Effector memory CD4-positive, alpha-beta T cell (primary cell): ENCODE results near the gene NQO2.

Experiments used
- DNase-seq, 3 donors: peaks; one replicate each; pipeline ENCODE4 v3.0.0-alpha.2; 2020
- H3K27ac ChIP-seq: 2 replicates; pipeline ENCODE4 v1.7.0; 2013; ENCODE audit warnings: mild to moderate bottlenecking, low read length, moderate library complexity; ENCODE audit not compliant: insufficient read depth, poor library complexity, severe bottlenecking
- H3K27me3 ChIP-seq: replicated peaks from 2 replicates; pipeline ENCODE4 v1.7.0; 2013; ENCODE audit warnings: mild to moderate bottlenecking, low read length; ENCODE audit not compliant: insufficient read depth, control insufficient read depth, poor library complexity, severe bottlenecking
- H3K36me3 ChIP-seq: 2 replicates; pipeline ENCODE4 v1.7.0; 2013; ENCODE audit warnings: mild to moderate bottlenecking, low read length, moderate library complexity; ENCODE audit not compliant: control insufficient read depth, insufficient read depth
- H3K4me1 ChIP-seq: 2 replicates; pipeline ENCODE4 v1.7.0; 2013; ENCODE audit warnings: low read length, mild to moderate bottlenecking; ENCODE audit not compliant: control insufficient read depth, insufficient read depth, poor library complexity, severe bottlenecking
- H3K4me3 ChIP-seq: 2 replicates; pipeline ENCODE4 v1.7.0; 2013; ENCODE audit warnings: low read length, low read depth, mild to moderate bottlenecking; ENCODE audit not compliant: insufficient read depth, poor library complexity, severe bottlenecking
- H3K9me3 ChIP-seq: 2 replicates; pipeline ENCODE4 v1.7.0; 2013; ENCODE audit warnings: mild to moderate bottlenecking, low read length, moderate library complexity; ENCODE audit not compliant: control insufficient read depth

Gene NQO2

DNA sequence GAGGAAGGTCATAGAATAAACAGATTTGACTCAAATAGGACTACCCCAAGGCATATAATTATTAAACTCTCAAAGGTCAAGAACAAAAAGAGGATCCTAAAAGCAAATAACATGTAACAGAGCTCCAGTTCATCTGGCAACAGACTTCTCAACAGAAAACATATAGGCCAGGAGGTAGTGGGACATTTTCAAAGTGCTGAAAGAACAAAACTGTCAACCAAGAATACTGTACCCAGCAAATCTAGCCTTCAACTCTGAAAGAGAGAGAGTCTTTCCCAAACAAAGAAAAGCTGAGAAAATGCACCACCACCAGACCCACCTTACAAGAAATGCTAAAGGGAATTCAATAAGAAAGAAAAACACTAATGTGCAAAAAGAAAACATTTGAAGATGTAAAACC, 11.9 kb downstream of the NQO2 start:
- Histone ChIP-seq H3K36me3 (peaks cover 30% of the 10 kb centered on the region), H3K4me3 (no peak overlapping the region), H3K4me1 (no peaks in the 10 kb centered on the region), H3K27ac (no peak overlapping the region), H3K9me3 (peaks cover 10% of the 10 kb centered on the region), H3K27me3 (no peaks in the 10 kb centered on the region)
- DNase-seq = no peak

DNA sequence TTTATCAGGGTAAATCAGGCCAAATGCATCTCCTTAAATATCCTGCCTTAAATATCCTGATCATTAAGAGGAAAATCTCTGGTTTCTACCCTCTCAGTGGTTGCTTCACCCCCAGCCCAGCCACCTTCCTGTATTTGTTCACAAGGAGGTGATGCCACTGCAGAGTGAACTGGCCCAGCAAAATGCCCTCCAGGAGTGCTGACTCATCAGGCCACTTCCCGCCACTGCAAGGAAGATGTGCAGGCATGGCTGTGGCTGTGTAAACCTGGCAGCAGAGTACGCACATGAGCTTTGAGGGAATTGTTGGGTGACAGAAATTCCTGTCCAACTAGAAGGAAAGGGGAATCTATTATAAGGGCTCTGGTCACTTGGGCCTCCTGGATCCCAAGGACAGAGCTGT, 13.8 kb downstream of the NQO2 start:
- no peak overlapping the region for H3K27ac ChIP-seq
- no peak overlapping the region for H3K4me3 ChIP-seq
- peaks cover 10% of the 10 kb centered on the region for H3K9me3 ChIP-seq
- DNase-seq = no peak
- H3K27me3 ChIP-seq = no peaks in the 10 kb centered on the region
- no peaks in the 10 kb centered on the region for H3K4me1 ChIP-seq
- peaks cover 29% of the 10 kb centered on the region for H3K36me3 ChIP-seq

DNA sequence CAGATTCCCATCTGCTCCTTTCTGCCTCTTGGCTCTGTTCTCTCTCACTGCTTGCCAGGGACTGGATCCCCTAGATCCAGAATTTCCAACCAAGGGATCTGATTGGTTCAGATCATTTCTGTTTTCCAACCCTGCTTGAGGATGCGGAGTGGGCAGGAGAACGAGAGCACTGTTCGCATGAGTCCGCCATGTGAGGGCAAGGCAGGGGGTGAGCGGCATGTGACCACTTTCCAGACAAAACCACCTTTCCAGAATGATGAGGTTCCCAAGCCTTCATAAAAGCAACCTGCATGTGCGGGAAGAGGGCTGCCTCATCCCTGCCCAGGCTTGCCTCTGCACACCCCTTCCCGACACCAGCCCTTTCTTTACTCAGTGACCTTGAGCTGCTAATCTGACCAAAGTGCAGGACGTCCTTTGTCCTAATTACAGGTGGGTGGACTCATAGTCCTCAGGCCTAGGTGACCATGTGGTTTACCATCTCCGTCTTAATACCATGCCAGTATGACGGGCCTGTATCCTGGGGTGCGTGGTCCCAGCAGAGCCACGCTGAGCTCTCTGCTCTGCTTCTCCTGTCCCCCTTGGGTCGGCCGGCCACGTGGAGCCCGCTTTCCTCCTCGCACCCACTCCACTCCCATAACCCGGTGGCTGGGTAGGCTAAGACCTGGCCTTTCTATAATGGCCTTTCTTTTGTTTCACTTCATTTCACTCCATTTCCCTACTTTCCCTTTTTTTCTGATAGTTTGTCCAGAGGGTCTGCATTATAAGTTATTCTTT, 14.4 kb downstream of the NQO2 start:
- no peak for DNase-seq
- H3K27me3 ChIP-seq = no peaks in the 10 kb centered on the region
- H3K9me3 ChIP-seq = peaks cover 10% of the 10 kb centered on the region
- H3K36me3 ChIP-seq = peaks cover 29% of the 10 kb centered on the region
- no peak overlapping the region for H3K27ac ChIP-seq
- no peaks in the 10 kb centered on the region for H3K4me1 ChIP-seq
- no peak overlapping the region for H3K4me3 ChIP-seq

DNA sequence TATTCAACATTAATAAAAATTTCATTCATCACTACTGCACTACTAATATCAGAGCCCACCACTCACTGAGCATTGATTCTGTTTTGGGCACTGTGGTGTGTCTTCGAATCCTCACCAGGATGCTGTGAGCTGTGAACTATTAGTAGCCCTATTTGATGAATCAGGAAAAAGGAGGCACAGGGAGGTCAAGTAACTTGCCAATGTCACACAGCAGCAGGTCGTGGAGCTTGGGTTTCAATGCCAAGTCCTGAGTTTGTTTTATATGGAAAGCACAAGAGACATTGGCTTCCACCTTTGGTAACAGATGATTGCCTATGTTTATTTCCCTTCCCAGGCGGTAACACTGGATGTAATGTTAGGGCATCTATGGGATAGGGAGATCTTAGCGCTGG, 15.0 kb downstream of the NQO2 start:
- no peak overlapping the region for H3K27ac ChIP-seq
- no peaks in the 10 kb centered on the region for H3K27me3 ChIP-seq
- peaks cover 29% of the 10 kb centered on the region for H3K36me3 ChIP-seq
- no peaks in the 10 kb centered on the region for H3K4me1 ChIP-seq
- H3K4me3 ChIP-seq = no peak overlapping the region
- no peak for DNase-seq
- peaks cover 10% of the 10 kb centered on the region for H3K9me3 ChIP-seq

DNA sequence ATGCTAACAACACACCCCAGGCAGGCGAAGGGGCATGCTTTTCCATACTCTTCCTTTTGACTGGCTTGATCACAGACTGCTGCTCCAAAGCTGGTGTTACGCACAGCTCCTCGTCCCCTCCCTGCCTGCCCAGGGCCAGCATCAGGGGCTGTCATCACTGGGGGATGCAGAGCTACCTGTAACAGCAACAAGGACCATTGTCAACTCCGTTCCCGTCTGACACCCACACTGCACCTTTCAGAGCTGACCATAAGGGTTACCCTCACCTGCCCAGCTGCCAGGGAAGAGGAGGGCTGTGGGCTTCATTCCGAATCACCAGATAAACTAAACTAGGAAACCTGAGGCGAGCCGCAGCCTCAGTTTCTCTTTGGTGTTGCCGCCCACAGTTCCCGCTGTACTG, 15.4 kb downstream of the NQO2 start:
- H3K36me3 ChIP-seq = peaks cover 25% of the 10 kb centered on the region

DNA sequence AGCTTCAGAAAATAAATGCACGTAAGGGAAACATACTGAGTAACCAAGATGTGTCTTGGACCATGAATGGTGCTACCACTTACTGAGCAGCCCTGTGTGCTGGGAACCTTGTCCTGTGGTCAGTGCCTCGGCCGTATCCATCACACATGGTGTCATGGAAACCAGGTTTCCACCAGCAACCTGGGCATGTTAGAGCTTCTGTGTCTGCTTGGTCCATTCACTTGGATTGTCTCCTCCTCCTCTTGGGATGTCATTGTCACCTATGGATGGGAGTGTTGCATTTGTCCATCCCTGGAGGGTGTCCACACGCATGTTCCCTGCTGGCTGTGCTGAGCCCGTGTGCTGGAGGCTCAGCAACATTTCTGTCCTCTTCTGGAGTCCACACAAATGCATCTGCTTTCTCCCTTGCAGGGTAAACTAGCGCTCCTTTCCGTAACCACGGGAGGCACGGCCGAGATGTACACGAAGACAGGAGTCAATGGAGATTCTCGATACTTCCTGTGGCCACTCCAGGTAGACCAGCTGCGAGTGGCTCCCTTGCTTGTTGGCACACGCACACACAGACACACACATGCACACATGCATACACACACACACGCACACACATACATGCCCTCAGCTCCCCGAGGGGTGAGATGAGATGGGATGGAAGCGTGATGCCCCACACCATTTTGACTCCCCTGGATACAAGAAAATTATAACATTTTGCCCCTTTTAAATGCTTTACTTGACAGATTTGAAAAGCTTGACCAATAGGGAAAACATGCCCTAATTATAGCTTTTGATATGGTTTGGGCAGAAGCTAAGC, 17.0 kb downstream of the NQO2 start:
- no peak for DNase-seq
- H3K36me3 ChIP-seq = peaks cover 15% of the 10 kb centered on the region
- peaks cover 4% of the 10 kb centered on the region for H3K9me3 ChIP-seq
- H3K4me3 ChIP-seq = no peak overlapping the region
- H3K4me1 ChIP-seq = no peaks in the 10 kb centered on the region
- H3K27me3 ChIP-seq = no peaks in the 10 kb centered on the region
- no peak overlapping the region for H3K27ac ChIP-seq

More for the DNA sequence above, 15.4 kb downstream of the NQO2 start:
- H3K27ac ChIP-seq = no peak overlapping the region
- H3K4me1 ChIP-seq = no peaks in the 10 kb centered on the region
- no peak for DNase-seq
- H3K9me3 ChIP-seq = peaks cover 10% of the 10 kb centered on the region
- H3K4me3 ChIP-seq = no peak overlapping the region
- H3K27me3 ChIP-seq = no peaks in the 10 kb centered on the region

DNA sequence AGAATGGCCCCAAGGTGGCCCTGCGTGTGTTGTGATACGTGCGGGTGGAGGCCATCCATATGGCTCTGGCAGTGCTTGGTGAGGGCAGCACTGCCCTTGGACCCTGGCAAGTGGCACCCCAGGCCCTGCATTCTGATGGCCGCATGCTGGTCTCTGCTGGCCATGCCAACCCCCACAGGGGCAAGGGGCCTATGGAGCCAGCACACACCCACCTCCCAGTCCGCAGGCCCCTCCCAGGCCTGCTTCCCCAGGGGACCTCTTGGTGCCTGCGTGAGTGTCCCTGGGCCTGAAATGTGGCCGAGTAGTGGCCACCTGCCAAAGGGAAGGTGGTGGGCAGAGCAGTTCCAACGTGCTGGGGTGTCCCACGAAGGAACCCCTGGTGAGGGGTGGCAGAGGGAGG, 17.6 kb downstream of the NQO2 start:
- no peak overlapping the region for H3K4me3 ChIP-seq
- peaks cover 15% of the 10 kb centered on the region for H3K36me3 ChIP-seq
- H3K4me1 ChIP-seq = no peaks in the 10 kb centered on the region
- no peak overlapping the region for H3K27ac ChIP-seq
- H3K27me3 ChIP-seq = no peaks in the 10 kb centered on the region
- H3K9me3 ChIP-seq = no peaks in the 10 kb centered on the region
- DNase-seq = no peak

DNA sequence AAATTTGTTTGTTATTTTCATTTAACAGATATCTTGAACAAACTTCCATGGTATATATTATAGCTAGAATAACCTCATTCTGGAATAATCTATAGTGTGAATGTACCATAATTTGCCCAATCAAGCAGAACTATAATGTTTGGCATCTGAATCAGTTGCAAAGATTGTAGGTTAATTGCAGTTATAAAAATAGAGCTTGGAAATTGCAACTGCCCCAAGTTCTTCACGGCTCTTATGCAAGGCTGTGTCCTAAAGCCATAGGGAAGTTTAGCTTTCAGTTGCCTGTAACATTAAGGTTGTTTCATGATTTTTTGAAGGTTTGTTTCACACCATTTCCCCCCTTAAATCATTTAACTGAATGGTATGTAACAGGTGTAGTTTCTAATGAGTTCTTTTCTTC, 19.4 kb downstream of the NQO2 start:
- no peaks in the 10 kb centered on the region for H3K27me3 ChIP-seq
- H3K27ac ChIP-seq = no peak overlapping the region
- H3K4me1 ChIP-seq = peaks cover 8% of the 10 kb centered on the region
- DNase-seq = no peak
- H3K36me3 ChIP-seq = peaks cover 15% of the 10 kb centered on the region
- no peak overlapping the region for H3K4me3 ChIP-seq
- H3K9me3 ChIP-seq = no peaks in the 10 kb centered on the region

DNA sequence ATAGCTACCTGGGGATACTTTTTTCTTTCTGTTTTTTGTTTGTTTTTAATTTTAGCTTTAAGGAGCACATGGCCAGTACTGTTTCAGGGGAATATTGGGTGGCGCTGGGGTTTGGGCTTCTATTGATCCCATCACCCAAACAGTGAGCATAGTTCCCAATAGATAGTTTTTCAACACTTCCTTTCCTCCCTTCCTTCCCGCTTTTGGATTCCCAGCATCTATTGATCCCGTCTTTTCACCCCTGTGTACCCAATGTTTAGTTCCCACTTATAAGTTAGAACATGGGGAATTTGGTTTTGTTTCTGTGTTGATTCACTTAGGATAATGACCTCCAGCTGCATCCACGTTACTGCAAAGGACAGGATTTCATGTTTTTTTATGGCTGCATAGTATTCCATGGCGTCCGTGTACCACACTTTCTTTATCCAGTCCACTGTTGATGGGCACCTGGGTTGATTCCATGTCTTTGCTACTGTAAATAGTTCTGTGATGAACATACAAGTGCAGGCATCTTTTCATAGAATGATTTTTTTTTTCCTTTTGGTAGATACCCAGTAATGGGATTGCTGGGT, 20.1 kb downstream of the NQO2 start:
- Histone ChIP-seq H3K36me3 (peaks cover 15% of the 10 kb centered on the region), H3K9me3 (no peaks in the 10 kb centered on the region), H3K27ac (no peak overlapping the region), H3K4me1 (peaks cover 16% of the 10 kb centered on the region), H3K4me3 (no peak overlapping the region), H3K27me3 (no peaks in the 10 kb centered on the region)
- no peak for DNase-seq
